Gastrocnemius medialis (tissue), 4 donors: Measurements from ENCODE around the gene BAG5. TPM values are rescaled to one million over a fixed set of nuclear protein-coding genes. Genes with fewer than 3 reads are reported as not detected.

Experiments used
- ATAC-seq, 2 donors: fragments of 150-250 bp; one replicate each; pipeline ENCODE4 v1.9.1; 2016
- DNase-seq, 2 donors: peaks; one replicate each; pipeline ENCODE4 v3.0.0-alpha.2; 2019
- H3K27ac ChIP-seq, 4 donors: fragments of 200-600 bp; sonication (generic); 1 replicate in 1 of 4; 2 replicates in 3 of 4; pipeline ENCODE4 v1.5.1; 2016 to 2018; ENCODE audit warnings: mild to moderate bottlenecking in 2 of 4, moderate library complexity in 1 of 4
- H3K27me3 ChIP-seq, 3 donors: fragments of 200-600 bp; sonication (generic) in 2 of 3; 1 replicate in 1 of 3; 2 replicates in 2 of 3; pipeline versions ENCODE4 v1.5.1 to v1.6.0; 2016 to 2019; ENCODE audit warnings: mild to moderate bottlenecking in 1 of 3, moderate library complexity in 1 of 3
- H3K36me3 ChIP-seq, 2 donors: fragments of 200-600 bp; sonication (generic) in 1 of 2; one replicate each; pipeline ENCODE4 v1.5.1; 2017 to 2018
- H3K4me1 ChIP-seq, 2 donors: fragments of 200-600 bp; sonication (generic) in 1 of 2; one replicate each; pipeline ENCODE4 v1.5.1; 2016 to 2017; ENCODE audit warnings: mild to moderate bottlenecking in 2 of 2
- H3K4me3 ChIP-seq, 4 donors: fragments of 200-600 bp; sonication (generic) in 3 of 4; 1 replicate in 1 of 4; 2 replicates in 3 of 4; pipeline ENCODE4 v1.5.1; 2016 to 2019; ENCODE audit warnings: mild to moderate bottlenecking in 2 of 4
- H3K9me3 ChIP-seq, 3 donors: fragments of 200-600 bp; sonication (generic) in 2 of 3; 1 replicate in 1 of 3; 2 replicates in 2 of 3; pipeline ENCODE4 v1.5.1; 2016 to 2019
- POLR2A ChIP-seq, 2 donors: fragments of 450-650 bp; IDR thresholded peaks; one replicate each; pipeline ENCODE4 v1.6.1; 2017; ENCODE audit warnings: antibody characterized with exemption in 2 of 2, mild to moderate bottlenecking in 2 of 2, moderate library complexity in 2 of 2
- in situ Hi-C, 4 donors: fragments of 200-750 bp; cut with MboI; loops; one replicate each; pipeline versions ENCODE4 v1.15.0 to v1.8.0; 2017; ENCODE audit warnings: low sequenced_read_pairs in 4 of 4
- intact Hi-C: fragments of 100-400 bp; cut with DNase I; formaldehyde crosslinking; loops from one replicate; pipeline ENCODE4 v1.15.1; 2023; ENCODE audit warnings: low total_unique reads
- total RNA-seq, 4 donors: library from RNA; depleted of rRNA; stranded (reverse); fragments of >200 nt; gene quantifications; one replicate each; pipeline versions ENCODE4 v1.1.0 to v1.2.3, GENCODE V29; 2016
- TF ChIP-seq, protein P1 (sequence below), 5 experiments: fragments of 450-650 bp in 3 of 5; fragments of 200-600 bp in 2 of 5; sonication (generic) in 2 of 5; IDR thresholded peaks in 4 of 5; conservative IDR thresholded peaks in 1 of 5; 1 replicate in 4 of 5; 2 replicates in 1 of 5; pipeline ENCODE4 v1.5.1; 2016 to 2019; ENCODE audit warnings: antibody characterized with exemption in 5 of 5, mild to moderate bottlenecking in 3 of 5, moderate library complexity in 3 of 5

Gene BAG5
- total RNA-seq, 4 donors from 2014 or later: 16.9 to 22.6 (median 21.0) TPM

DNA sequence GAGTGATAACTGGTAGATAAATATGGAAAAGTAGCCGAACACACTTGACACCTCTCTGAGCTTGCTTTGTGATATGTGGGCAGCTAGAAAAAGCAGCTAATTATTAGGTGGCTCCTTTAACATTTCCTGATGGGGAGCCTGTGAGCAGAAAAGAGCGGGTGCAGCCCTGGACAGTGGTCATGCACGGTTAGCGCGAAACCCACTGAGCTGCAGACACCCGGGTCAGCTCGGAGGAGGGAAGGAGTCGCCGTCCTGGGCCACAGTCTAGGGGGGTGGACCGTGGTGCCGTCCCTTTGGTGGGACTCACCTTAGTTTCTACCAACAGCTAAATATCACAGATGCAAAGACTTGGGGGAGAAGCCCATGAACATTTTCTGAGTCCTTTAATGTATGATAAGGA is 7.0 kb upstream of the BAG5 start:
- intact Hi-C loops (no loop called here), in situ Hi-C loops (loop anchor here in 1 of 4 donors (25.0 kb wide), 1 partner anchor 343 kb away; a partner anchor contains a TSS)
- H3K9me3 ChIP-seq: no peaks in the 10 kb centered on the region
- TF ChIP-seq, protein P1, sequence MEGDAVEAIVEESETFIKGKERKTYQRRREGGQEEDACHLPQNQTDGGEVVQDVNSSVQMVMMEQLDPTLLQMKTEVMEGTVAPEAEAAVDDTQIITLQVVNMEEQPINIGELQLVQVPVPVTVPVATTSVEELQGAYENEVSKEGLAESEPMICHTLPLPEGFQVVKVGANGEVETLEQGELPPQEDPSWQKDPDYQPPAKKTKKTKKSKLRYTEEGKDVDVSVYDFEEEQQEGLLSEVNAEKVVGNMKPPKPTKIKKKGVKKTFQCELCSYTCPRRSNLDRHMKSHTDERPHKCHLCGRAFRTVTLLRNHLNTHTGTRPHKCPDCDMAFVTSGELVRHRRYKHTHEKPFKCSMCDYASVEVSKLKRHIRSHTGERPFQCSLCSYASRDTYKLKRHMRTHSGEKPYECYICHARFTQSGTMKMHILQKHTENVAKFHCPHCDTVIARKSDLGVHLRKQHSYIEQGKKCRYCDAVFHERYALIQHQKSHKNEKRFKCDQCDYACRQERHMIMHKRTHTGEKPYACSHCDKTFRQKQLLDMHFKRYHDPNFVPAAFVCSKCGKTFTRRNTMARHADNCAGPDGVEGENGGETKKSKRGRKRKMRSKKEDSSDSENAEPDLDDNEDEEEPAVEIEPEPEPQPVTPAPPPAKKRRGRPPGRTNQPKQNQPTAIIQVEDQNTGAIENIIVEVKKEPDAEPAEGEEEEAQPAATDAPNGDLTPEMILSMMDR (IDR thresholded peaks at IDR 0.05 in 4 of 5, conservative IDR thresholded peaks at IDR 0.05 in 1 of 5): no peak
- no peak for TF ChIP-seq POLR2A (IDR thresholded peaks at IDR 0.05)
- H3K4me1 ChIP-seq: peaks cover 2 to 18% of the 10 kb centered on the region in 2 donors
- H3K4me3 ChIP-seq: no peak overlapping the region
- H3K27ac ChIP-seq: no peak overlapping the region
- DNase-seq: no peak
- H3K27me3 ChIP-seq: no peaks in the 10 kb centered on the region
- ATAC-seq: no peak
- peaks cover 0 to 17% of the 10 kb centered on the region in 2 donors for H3K36me3 ChIP-seq

DNA sequence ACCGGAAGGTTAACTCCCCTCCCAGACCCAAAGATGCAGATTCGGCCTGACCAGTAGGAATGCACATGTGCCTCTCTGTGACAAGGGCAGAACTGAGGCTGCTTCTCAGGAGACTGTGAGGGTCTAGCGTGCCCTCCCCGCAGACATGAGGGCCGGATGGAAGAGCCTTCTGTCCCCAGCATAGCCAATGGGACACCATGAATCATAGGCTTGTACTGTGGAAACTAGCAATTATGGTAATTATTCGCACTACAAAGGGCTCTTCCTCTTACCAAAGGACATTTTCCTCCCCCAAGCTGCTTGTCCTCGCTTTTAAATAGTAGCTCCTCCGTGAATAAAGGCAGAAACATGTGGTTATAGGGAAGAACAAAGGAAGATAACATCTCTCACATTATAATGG is 6.5 kb upstream of the BAG5 start:
- H3K4me1 ChIP-seq: peaks cover 6 to 22% of the 10 kb centered on the region in 2 donors

DNA sequence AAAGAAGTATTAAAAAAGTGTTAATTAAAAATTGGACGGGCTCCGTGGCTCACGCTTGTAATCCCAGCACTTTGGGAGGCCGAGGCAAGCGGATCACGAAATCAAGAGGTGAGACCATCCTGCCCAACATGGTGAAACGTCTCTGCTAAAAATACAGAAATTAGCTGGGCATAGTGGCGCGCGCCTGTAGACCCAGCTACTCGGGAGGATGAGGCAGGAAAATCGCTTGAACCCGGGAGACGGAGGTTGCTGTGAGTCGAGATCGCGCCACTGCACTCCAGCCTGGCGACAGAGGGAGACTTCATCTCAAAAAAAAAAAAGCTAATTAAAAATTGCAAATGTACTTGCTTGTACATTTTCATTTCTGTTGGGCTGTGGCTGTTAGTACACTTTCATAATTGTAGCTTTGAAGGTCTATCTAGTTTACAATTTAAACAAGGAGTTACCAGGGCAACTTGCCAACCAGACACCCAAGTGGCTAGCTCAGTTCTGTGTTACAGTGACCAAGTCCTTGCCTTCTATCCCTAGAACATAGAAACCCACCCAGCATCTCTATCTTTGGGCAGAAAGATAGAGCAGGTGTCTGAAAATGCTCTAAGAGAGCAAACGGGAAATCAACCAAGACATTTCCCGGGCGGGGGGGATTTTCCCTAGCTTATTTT is 1.5 kb upstream of the BAG5 start:
- H3K27ac ChIP-seq: peak overlapping the region in 3 of 4 donors; percentile 90 to 97 (median 95)
- no peak for TF ChIP-seq POLR2A (IDR thresholded peaks at IDR 0.05)
- TF ChIP-seq, protein P1 (IDR thresholded peaks at IDR 0.05 in 4 of 5, conservative IDR thresholded peaks at IDR 0.05 in 1 of 5): no peak
- intact Hi-C loops: loop anchor here (2.0 to 5.0 kb wide), 3 partner anchors 65 to 283 kb away; partner anchors contain the start of genes KLC1, PPP1R13B, XRCC3 and ZFYVE21

More for the DNA sequence above, 6.5 kb upstream of the BAG5 start:
- in situ Hi-C loops (loop anchor here in 1 of 4 donors (25.0 kb wide), 1 partner anchor 343 kb away; a partner anchor contains a TSS), intact Hi-C loops (no loop called here)
- H3K9me3 ChIP-seq: no peaks in the 10 kb centered on the region
- ATAC-seq (no peak), DNase-seq (no peak)
- peaks cover 0 to 12% of the 10 kb centered on the region in 2 donors for H3K36me3 ChIP-seq
- H3K4me3 ChIP-seq: no peak overlapping the region
- no peak overlapping the region for H3K27ac ChIP-seq
- H3K27me3 ChIP-seq: no peaks in the 10 kb centered on the region
- TF ChIP-seq, protein P1 (IDR thresholded peaks at IDR 0.05 in 4 of 5, conservative IDR thresholded peaks at IDR 0.05 in 1 of 5): no peak
- TF ChIP-seq POLR2A (IDR thresholded peaks at IDR 0.05): no peak

DNA sequence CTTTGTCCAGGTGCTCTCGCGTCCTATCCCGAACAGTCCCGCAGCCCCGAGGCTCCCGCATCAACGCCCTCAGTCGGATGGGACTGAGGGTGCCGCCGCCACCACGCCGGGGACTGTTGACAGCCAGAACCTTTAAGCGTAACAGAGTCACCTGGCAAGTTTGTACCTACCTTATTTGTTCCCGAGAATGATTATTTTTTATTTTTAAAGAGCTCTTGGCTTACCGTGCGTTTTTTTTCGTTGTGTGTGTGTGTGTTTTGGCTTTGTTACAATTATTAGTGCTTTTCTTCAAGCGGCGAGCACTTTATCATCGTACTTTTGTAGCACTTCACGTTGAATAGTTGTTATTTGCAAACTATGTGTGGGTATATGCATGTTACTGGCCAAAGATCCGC is 766 bp upstream of the BAG5 start:
- H3K36me3 ChIP-seq: peaks cover 0 to 22% of the 10 kb centered on the region in 2 donors
- intact Hi-C loops (loop anchor here (2.0 to 5.0 kb wide), 3 partner anchors 66 to 284 kb away; partner anchors contain the start of genes KLC1, PPP1R13B, XRCC3 and ZFYVE21), in situ Hi-C loops (loop anchor here in 1 of 4 donors (25.0 kb wide), 1 partner anchor 349 kb away; a partner anchor contains a TSS)
- H3K4me1 ChIP-seq: peaks cover 46 to 61% of the 10 kb centered on the region in 2 donors
- no peaks in the 10 kb centered on the region for H3K9me3 ChIP-seq
- TF ChIP-seq, protein P1 (IDR thresholded peaks at IDR 0.05 in 4 of 5, conservative IDR thresholded peaks at IDR 0.05 in 1 of 5): no peak
- no peak for TF ChIP-seq POLR2A (IDR thresholded peaks at IDR 0.05)
- H3K27ac ChIP-seq: peak overlapping the region; percentile 88 to 97 (median 92)
- no peak for ATAC-seq
- H3K27me3 ChIP-seq: no peaks in the 10 kb centered on the region
- peak overlapping the region; percentile 80 to 99 (median 92) for H3K4me3 ChIP-seq
- no peak for DNase-seq

More for the DNA sequence above, 1.5 kb upstream of the BAG5 start:
- Histone ChIP-seq H3K36me3 (peaks cover 0 to 18% of the 10 kb centered on the region in 2 donors), H3K27me3 (no peaks in the 10 kb centered on the region), H3K4me1 (peaks cover 38 to 55% of the 10 kb centered on the region in 2 donors), H3K4me3 (peak overlapping the region; percentile 80 to 99 (median 92)), H3K9me3 (no peaks in the 10 kb centered on the region)
- no peak for ATAC-seq
- in situ Hi-C loops: loop anchor here in 1 of 4 donors (25.0 kb wide), 1 partner anchor 348 kb away; a partner anchor contains a TSS
- no peak for DNase-seq
